Measurements from ENCODE around the gene MRGPRE. TPM values are rescaled to one million over a fixed set of nuclear protein-coding genes. Genes with fewer than 3 reads are reported as not detected.

The MRGPRE gene
- total RNA-seq, 1 donor from 2014 or later, result not detected

DNA sequence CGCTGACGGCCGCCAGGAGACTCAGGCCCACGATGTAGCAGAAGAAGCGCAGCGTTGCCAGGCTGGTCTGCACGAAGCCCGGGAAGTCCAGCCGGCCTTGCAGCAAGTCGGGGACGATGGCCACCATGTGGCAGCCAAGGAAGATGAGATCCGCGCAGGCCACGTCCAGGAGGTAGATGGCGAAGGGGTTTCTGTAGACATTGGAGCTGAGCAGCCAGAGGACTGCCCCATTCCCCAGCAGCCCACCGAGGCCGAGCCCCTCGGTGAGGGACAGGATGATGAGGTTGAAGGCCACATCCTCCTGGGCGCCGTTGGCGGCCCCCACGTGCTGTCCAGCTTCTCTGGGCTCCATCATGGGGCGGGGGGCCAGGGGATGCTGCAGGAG lies 3.8 kb downstream of the MRGPRE start:
- no peak for ATAC-seq
- DNase-seq (ENCODE audit: missing footprints), result no peak
- intact Hi-C loops (cut with DNase I), result no loop called here

GRCh38 chr11:3227568-3228444 lies 4.4 kb downstream of the MRGPRE start:
- intact Hi-C loops (cut with DNase I), result no loop called here
- DNase-seq (ENCODE audit: missing footprints) (no peak), ATAC-seq (no peak)

GRCh38 chr11:3226846-3227567 lies 5.2 kb downstream of the MRGPRE start:
- ATAC-seq (no peak), DNase-seq (ENCODE audit: missing footprints) (no peak)
- intact Hi-C loops (cut with DNase I), result no loop called here

DNA sequence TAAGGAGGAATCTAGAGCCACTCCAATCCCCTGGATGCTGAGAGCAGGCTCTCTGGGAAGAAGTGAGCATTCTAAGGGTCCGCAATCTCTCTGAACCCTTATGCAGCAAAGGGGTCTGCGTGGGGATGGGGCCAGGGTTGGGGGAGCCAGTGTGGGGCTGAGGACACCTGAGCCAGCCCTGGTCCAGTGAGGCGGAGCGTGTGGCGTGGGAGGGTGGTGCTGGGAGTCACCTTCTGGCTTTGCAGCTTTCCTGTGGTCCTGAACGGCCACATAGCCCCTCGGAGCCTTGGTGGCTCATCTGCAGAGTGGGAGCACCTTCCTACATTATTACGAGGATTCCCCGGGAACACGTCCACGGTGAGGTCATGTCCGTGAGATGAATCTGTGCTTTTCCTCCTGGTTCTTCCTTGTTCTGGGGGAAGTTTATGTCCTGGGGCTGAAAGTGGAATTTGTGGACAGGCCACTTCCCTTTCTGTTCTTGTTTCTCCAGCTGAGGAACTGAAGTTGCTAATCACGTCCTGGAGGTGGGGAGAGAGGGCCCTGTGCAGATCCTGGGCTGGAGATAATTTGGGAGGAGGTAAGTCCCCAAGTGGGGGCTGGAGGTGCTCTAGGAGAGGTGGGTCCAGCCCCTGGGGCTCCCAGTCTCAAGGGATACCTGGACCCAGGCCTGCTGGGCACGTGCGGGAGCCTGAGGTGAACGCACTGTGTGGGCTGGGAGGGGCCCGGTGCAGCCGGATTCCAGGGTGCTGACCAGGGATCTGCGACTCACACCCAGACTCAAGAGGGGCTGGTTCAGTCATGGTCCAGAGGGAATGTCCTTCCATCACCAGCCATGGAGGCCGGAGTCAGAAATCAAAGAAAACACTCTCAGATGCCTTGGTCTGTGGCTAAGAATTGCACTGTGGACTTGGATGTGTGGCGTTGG lies 6.1 kb downstream of the MRGPRE start:
- ATAC-seq (no peak), DNase-seq (ENCODE audit: missing footprints) (no peak)

GRCh38 chr11:3225159-3225758 lies 7.0 kb downstream of the MRGPRE start:
- DNase-seq (ENCODE audit: missing footprints) (no peak), ATAC-seq (no peak)
- intact Hi-C loops (cut with DNase I), result no loop called here

More for the DNA sequence above, 6.1 kb downstream of the MRGPRE start:
- intact Hi-C loops (cut with DNase I), result no loop called here

GRCh38 chr11:3224401-3225057 lies 7.7 kb downstream of the MRGPRE start:
- DNase-seq (ENCODE audit: missing footprints), result no peak
- intact Hi-C loops (cut with DNase I), result no loop called here
- ATAC-seq, result no peak

DNA sequence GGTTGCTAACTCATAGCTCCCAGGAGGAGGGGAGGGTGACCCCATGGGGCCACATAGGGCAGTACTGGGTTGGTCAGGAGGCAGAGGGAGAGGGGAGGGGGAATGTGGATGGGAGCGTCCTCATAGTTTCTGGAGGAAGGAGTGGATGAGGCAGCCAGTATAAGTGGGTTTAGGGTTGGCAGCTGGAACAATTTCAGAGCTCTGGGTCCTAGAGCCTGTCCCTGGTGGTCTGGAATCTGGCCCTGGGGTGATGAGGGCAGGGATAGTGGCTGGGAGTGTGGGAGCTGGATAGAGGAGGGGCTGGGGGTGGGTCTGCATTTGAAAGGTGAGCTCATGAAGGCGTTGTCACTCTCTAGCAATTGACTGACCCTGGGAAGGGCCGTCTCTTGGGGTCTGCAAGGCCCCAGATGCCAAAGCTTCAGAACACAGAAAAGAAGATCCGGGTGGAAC lies 8.3 kb downstream of the MRGPRE start:
- ATAC-seq (no peak), DNase-seq (ENCODE audit: missing footprints) (no peak)
- intact Hi-C loops (cut with DNase I), result no loop called here

- DNase-seq (ENCODE audit: missing footprints) (no peak), ATAC-seq (no peak)
- intact Hi-C loops (cut with DNase I), result no loop called here
Observed at GRCh38 chr11:3222941-3223915, 9.0 kb downstream of the MRGPRE start.

GRCh38 chr11:3222003-3222855 lies 10.0 kb downstream of the MRGPRE start:
- DNase-seq (ENCODE audit: missing footprints) (no peak), ATAC-seq (no peak)
- intact Hi-C loops (cut with DNase I), result no loop called here

- DNase-seq (ENCODE audit: missing footprints), result no peak
- intact Hi-C loops (cut with DNase I), result no loop called here
- ATAC-seq, result no peak
Observed at GRCh38 chr11:3221408-3222002, 10.7 kb downstream of the MRGPRE start.

DNA sequence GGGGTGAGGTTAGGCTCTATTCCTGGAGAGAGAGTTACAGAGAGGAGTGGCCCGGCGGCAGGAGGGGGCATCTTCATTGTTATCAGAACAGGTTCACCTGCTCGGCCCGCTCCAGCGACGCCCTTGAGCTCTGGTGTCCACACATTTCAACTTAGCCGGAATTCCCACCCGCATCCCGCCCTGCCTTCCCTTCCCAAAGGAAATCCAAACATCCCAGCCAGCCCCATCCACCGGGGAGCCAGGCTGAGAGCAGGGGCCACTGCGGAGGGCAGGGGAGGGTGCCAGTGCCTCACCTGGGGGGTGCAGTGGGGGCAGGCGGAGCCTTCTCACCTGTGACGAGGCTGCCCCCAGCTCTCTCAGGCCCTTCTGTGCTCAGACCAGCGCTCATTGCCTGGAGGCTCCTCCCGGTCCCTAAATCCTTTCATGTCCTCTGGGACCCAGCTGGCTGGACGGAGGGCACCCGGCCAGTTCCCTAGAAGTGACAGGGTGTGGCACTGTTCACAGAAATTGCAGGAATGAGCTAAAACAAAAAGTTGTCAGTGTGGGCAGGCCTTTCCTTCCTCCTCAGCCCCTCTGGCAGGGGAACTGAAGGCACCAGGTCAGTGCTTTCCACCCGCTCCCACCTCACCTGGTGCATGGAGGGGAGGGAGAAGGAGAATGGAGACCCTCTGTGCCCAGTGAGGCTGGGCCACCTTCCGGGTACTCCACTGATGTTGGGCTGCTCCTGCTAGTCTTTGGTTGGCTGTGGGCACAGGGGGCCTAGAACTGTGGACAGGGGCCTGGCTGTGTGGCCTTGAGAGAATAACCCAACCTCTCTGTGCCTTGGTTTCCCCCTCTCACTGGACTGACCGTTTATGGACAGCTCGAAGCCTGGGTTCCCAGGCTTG lies 11.5 kb downstream of the MRGPRE start:
- DNase-seq (ENCODE audit: missing footprints) (no peak), ATAC-seq (no peak)
- intact Hi-C loops (cut with DNase I), result no loop called here

GRCh38 chr11:3220101-3220500 lies 12.1 kb downstream of the MRGPRE start:
- no peak for ATAC-seq
- DNase-seq (ENCODE audit: missing footprints), result no peak
- intact Hi-C loops (cut with DNase I), result no loop called here

- no peak for DNase-seq (ENCODE audit: missing footprints)
- intact Hi-C loops (cut with DNase I), result no loop called here
- no peak for ATAC-seq
Observed at GRCh38 chr11:3219281-3219892, 12.8 kb downstream of the MRGPRE start.

DNA sequence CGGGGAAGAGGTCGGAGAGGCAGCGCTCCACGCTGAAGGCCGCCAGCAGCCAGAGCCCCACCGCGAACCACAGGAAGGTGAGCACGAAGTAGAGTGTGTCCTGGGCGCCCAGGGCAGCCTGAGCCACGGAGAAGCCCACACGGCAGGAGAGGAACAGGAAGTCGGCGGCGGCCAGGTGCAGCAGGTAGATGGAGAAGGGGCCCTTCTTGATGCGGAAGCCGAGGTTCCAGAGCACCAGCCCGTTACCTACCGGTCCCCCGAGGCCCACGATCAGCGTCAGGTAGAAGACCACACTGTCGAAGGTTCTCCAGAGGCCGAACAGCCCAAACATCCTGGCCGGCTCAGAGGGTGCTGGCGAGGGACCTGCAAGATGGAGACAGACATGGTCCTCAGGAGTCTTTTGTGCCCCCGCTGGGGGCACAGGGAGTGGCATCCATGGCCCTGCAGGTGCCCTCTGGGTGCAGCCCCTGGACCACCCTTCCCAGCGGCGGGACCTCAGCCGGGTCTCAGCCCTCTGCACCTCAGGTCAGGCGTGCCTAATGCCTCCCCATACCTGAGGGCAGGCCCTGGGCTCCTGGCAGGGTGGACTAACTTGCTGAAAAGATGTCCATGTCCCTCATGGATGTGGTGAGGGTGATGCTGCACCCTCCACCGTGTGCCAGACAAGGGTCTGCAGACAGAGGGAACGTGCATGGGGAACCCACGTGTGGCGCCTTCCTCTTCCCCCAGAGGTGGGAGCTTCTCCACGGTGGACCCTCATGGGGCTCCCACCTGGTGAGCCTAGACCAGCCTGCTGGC lies 13.5 kb downstream of the MRGPRE start, which contains the start of gene MRGPRG:
Gene MRGPRG (minus strand): TSS at position 331 of the 798 bp plus-strand sequence. CDS start 0 bp downstream, at position 331.
- DNase-seq (ENCODE audit: missing footprints) (no peak), ATAC-seq (no peak)
- intact Hi-C loops (cut with DNase I), result no loop called here

Measured in Right ventricle myocardium inferior (tissue), 1 donor.